ENCODE measurements around the gene MEX3B. TPM values are rescaled to one million over a fixed set of nuclear protein-coding genes. Genes with fewer than 3 reads are reported as not detected.
"Not testable (repeated sequence)": the region's sequence is repeated elsewhere in the genome, so short reads cannot be mapped to it uniquely, and the experiment has no call there.

Gene MEX3B
- total RNA-seq, 1 donor from 2014 or later: 1.9 TPM

DNA sequence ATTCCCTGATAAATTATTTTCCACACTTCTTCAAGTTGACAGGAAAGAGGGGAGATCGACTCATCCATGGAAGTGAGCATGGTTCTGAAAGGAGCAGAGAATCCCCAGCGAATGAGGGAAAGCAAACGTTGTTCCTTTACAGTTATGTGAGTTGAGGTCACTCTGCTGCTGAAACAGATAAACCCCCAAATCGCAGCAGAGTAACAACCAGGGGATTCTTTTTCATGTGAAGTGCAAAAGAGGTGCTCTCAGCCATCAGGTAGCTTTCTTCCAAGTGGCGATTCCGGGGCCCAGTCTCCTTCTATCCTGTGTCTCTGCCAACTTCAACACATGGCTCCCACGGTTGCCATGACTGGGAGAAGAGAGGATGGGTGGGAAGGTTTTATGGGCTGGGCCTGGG is 28.2 kb downstream of the MEX3B start:
- intact Hi-C loops (cut with DNase I): no loop called here
- TF ChIP-seq, protein P1, sequence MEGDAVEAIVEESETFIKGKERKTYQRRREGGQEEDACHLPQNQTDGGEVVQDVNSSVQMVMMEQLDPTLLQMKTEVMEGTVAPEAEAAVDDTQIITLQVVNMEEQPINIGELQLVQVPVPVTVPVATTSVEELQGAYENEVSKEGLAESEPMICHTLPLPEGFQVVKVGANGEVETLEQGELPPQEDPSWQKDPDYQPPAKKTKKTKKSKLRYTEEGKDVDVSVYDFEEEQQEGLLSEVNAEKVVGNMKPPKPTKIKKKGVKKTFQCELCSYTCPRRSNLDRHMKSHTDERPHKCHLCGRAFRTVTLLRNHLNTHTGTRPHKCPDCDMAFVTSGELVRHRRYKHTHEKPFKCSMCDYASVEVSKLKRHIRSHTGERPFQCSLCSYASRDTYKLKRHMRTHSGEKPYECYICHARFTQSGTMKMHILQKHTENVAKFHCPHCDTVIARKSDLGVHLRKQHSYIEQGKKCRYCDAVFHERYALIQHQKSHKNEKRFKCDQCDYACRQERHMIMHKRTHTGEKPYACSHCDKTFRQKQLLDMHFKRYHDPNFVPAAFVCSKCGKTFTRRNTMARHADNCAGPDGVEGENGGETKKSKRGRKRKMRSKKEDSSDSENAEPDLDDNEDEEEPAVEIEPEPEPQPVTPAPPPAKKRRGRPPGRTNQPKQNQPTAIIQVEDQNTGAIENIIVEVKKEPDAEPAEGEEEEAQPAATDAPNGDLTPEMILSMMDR (IDR thresholded peaks at IDR 0.05): no peak

DNA sequence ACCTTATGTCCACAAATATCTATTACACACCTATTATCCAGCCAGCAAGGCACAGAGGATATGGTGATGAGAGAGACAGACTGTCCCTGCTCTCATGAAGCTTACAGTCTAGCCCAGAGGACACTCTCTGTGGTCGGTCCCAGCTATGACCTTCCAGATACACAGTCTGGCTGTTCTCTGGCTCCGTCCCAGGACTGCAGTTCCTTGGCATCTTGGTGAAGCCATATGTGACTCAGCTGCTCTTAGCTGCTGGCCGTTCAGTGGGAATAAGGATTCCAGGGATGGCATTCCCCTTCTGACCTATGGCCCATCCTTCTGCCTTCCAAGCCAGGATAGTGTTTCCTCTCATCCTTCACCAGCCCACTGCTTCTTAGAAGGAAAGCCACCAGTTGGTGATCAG is 30.8 kb downstream of the MEX3B start:
- TF ChIP-seq, protein P1 (IDR thresholded peaks at IDR 0.05): no peak
- intact Hi-C loops (cut with DNase I): no loop called here
- Histone ChIP-seq H3K4me3 (no peak overlapping the region), H3K27me3 (no peaks in the 10 kb centered on the region), H3K9me3 (no peaks in the 10 kb centered on the region), H3K4me1 (no peaks in the 10 kb centered on the region), H3K27ac (no peak overlapping the region), H3K36me3 (no peaks in the 10 kb centered on the region)
- DNase-seq (no peak), ATAC-seq (no peak)

More for the DNA sequence above, 28.2 kb downstream of the MEX3B start:
- Histone ChIP-seq H3K27ac (no peak overlapping the region), H3K36me3 (no peaks in the 10 kb centered on the region), H3K4me1 (no peaks in the 10 kb centered on the region), H3K27me3 (no peaks in the 10 kb centered on the region), H3K9me3 (no peaks in the 10 kb centered on the region), H3K4me3 (no peak overlapping the region)
- ATAC-seq: no peak
- no peak for DNase-seq

DNA sequence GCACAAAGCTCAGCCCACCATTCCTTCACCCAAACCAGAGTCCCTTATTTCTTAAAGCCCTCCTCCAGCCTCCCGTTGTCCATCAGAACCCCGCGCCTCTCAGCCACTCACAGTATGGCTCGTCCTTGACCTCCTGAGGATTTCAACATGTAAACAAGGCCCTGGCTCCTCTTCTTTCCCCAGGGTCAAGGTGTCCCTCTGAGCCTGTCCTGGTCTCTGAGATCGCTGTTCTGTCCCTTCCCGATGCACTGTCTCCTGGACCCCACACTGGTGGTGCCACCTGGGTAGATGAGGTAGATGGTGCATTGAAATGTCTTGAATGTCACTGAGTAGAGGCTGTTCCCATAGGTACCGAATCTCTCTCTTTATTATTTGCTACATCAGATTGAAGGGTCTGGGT is 32.9 kb downstream of the MEX3B start:
- Histone ChIP-seq H3K4me3 (no peak overlapping the region), H3K36me3 (no peaks in the 10 kb centered on the region), H3K9me3 (no peaks in the 10 kb centered on the region), H3K27me3 (no peaks in the 10 kb centered on the region), H3K27ac (no peak overlapping the region), H3K4me1 (no peaks in the 10 kb centered on the region)
- TF ChIP-seq, protein P1 (IDR thresholded peaks at IDR 0.05): no peak
- ATAC-seq (no peak), DNase-seq (no peak)
- intact Hi-C loops (cut with DNase I): no loop called here

DNA sequence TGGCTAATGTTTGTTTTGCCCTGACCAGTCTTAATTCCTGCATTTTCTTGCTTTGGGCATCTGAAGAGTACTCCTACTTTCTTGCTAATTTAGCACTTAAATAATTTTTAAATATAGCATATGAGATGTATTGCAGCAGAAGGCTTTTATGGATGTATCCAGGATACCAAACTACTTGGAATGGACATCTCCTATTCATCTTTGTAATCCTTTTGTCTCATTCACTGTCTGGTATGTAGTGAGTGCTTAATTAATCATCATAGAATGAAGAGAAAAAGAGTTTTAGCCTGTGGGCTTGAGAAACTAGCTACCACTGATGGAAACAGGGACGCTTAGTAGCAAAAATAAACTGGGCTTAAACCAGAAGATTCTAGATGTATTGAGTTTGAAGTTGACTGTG is 40.6 kb downstream of the MEX3B start:
- H3K4me1 ChIP-seq: no peaks in the 10 kb centered on the region
- no peak for ATAC-seq
- no peak overlapping the region for H3K27ac ChIP-seq
- intact Hi-C loops (cut with DNase I): no loop called here
- H3K4me3 ChIP-seq: no peak overlapping the region
- H3K9me3 ChIP-seq: no peaks in the 10 kb centered on the region
- H3K36me3 ChIP-seq: no peaks in the 10 kb centered on the region
- no peak for DNase-seq
- TF ChIP-seq, protein P1 (IDR thresholded peaks at IDR 0.05): no peak
- H3K27me3 ChIP-seq: no peaks in the 10 kb centered on the region

DNA sequence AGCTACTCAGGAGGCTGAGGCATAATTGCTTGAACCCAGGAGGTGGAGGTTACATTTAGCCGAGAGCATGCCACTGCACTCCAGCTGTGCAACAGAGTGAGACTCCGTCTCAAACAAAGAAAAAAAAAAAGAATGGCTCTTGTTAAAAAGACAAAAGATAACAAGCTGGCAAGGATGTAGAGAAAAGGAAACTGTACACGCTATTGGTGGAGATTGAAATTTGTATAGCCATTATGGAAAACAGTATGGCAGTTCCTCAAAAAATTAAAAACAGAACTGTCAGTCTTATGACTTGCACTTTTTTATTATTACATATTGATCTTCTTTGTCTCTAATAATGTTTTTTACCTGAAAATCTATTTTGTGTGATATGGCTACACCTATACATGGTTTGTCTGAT is 41.9 kb downstream of the MEX3B start:
- intact Hi-C loops (cut with DNase I): no loop called here
- H3K36me3 ChIP-seq: no peaks in the 10 kb centered on the region
- no peak overlapping the region for H3K4me3 ChIP-seq
- ATAC-seq (no peak), DNase-seq (no peak)
- TF ChIP-seq, protein P1 (IDR thresholded peaks at IDR 0.05): no peak
- no peaks in the 10 kb centered on the region for H3K9me3 ChIP-seq
- H3K27me3 ChIP-seq: no peaks in the 10 kb centered on the region
- H3K4me1 ChIP-seq: no peaks in the 10 kb centered on the region
- no peak overlapping the region for H3K27ac ChIP-seq

DNA sequence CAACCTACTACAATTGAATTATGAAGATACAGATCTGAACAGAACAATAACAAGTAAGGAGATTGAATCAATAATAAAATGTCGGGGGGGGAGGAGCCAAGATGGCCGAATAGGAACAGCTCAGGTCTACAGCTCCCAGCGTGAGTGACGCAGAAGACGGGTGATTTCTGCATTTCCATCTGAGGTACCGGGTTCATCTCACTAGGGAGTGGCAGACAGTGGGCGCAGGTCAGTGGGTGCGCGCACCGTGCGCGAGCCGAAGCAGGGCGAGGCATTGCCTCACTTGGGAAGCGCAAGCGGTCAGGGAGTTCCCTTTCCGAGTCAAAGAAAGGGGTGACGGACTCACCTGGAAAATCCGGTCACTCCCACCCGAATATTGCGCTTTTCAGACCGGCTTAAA is 50.7 kb downstream of the MEX3B start:
- H3K4me1 ChIP-seq; H3K4me3 ChIP-seq; H3K27ac ChIP-seq; H3K36me3 ChIP-seq; ATAC-seq; intact Hi-C loops (cut with DNase I); H3K9me3 ChIP-seq; DNase-seq; H3K27me3 ChIP-seq: not testable (repeated sequence)
